Glomerular endothelial cell (primary cell): ENCODE results near the gene MGLL. TPM values are rescaled to one million over a fixed set of nuclear protein-coding genes. Genes with fewer than 3 reads are reported as not detected.

Experiments
- DNase-seq: peaks from one replicate; pipeline ENCODE4 v3.0.0-alpha.2; 2011; ENCODE audit warnings: low read depth, low spot score; ENCODE audit errors: extremely low read depth
- total RNA-seq: library from RNA; depleted of rRNA; stranded (reverse); fragments of >200 nt; gene quantifications from 2 replicates; pipeline ENCODE4 v1.2.3, GENCODE V29; 2015

Gene MGLL
- total RNA-seq, 1 donor from 2014 or later: 59.4 TPM

GRCh38 chr3:127815001-127815400 is 7.3 kb downstream of the MGLL start:
- no peak for DNase-seq

GRCh38 chr3:127814325-127814781 is 8.0 kb downstream of the MGLL start:
- no peak for DNase-seq

- DNase-seq: no peak
These were observed 10.2 kb downstream of the MGLL start for GRCh38 chr3:127812151-127812550.

- DNase-seq: no peak
These were observed 10.6 kb downstream of the MGLL start for GRCh38 chr3:127811717-127812116.

GRCh38 chr3:127809611-127810010 is 12.7 kb downstream of the MGLL start:
- no peak for DNase-seq

- no peak for DNase-seq
These were observed 13.1 kb downstream of the MGLL start for GRCh38 chr3:127809211-127809610.

GRCh38 chr3:127808197-127808596 is 14.1 kb downstream of the MGLL start:
- no peak for DNase-seq

GRCh38 chr3:127805026-127805753 is 17.1 kb downstream of the MGLL start:
- no peak for DNase-seq

GRCh38 chr3:127804141-127804540 is 18.2 kb downstream of the MGLL start:
- no peak for DNase-seq

- DNase-seq: no peak
These were observed 18.7 kb downstream of the MGLL start for GRCh38 chr3:127803619-127804018.

GRCh38 chr3:127802606-127803005 is 19.7 kb downstream of the MGLL start:
- DNase-seq: no peak

GRCh38 chr3:127801731-127802313 is 20.5 kb downstream of the MGLL start:
- DNase-seq: no peak

- DNase-seq: no peak
These were observed 21.8 kb downstream of the MGLL start for GRCh38 chr3:127800508-127800907.

- no peak for DNase-seq
These were observed 22.7 kb downstream of the MGLL start for GRCh38 chr3:127799476-127800222.

GRCh38 chr3:127798716-127799115 is 23.6 kb downstream of the MGLL start:
- no peak for DNase-seq

- no peak for DNase-seq
These were observed 25.5 kb downstream of the MGLL start for GRCh38 chr3:127796831-127797150.

- no peak for DNase-seq
These were observed 26.1 kb downstream of the MGLL start for GRCh38 chr3:127796045-127796830.

GRCh38 chr3:127794972-127795371 is 27.3 kb downstream of the MGLL start:
- no peak for DNase-seq

GRCh38 chr3:127794402-127794801 is 27.9 kb downstream of the MGLL start:
- DNase-seq: no peak

- DNase-seq: no peak
These were observed 29.6 kb downstream of the MGLL start for GRCh38 chr3:127792541-127793292.
